Hepatocyte (in vitro differentiated cells): ENCODE results near the gene SMIM5.

ENCODE experiments used
- EZH2 ChIP-seq: fragments of 200-600 bp; sonication (generic); IDR thresholded peaks from 2 replicates; pipeline ENCODE4 v1.6.1; 2016; ENCODE audit warnings: antibody characterized with exemption, mild to moderate bottlenecking, borderline replicate concordance
- TF ChIP-seq, protein P1 (sequence below): fragments of 200-600 bp; sonication (generic); IDR thresholded peaks from 2 replicates; pipeline ENCODE4 v1.5.1; 2016; ENCODE audit warnings: antibody characterized with exemption, mild to moderate bottlenecking; ENCODE audit not compliant: poor library complexity

DNA sequence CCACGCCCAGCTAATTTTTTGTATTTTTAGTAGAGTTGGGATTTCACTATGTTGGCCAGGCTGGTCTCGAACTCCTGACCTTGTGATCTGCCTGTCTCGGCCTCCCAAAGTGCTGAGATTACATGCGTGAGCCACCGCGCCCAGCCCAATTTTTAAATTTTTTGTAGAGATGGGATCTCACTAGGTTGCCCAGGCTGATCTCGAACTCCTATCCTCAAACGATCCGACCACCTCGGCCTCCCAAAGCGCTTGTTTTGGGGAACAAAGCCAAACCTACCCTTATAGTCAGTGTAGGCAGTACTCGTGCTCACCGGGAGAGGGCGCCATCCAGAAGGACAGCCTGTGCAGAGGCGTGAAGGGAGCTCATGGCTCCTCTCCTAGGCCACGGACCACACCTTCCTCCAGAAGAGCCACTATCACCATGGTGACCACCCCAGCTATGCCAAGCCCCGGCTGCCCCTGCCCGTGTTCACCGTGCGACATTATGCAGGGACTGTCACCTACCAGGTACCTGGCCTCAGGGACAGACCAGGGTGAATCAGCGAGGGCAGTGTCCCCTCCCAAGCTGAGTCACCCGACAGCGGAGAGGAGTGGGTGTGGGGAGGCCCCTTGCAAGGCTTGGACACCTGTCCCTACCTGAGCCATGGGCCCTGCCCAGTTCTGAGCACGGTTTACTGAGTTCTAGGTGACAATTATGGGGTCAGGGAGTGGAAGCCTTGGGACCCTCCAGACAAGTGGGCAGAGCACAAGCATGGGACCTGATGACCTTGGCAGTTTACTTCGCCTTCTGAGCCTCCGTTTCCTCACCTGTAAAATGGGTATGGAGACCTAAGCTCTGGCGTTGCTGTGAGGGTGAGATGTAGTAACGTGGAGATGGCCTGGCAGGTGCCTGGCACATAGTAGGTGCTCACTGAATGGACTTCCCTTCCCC is 31.9 kb upstream of the SMIM5 start:
- TF ChIP-seq, protein P1, sequence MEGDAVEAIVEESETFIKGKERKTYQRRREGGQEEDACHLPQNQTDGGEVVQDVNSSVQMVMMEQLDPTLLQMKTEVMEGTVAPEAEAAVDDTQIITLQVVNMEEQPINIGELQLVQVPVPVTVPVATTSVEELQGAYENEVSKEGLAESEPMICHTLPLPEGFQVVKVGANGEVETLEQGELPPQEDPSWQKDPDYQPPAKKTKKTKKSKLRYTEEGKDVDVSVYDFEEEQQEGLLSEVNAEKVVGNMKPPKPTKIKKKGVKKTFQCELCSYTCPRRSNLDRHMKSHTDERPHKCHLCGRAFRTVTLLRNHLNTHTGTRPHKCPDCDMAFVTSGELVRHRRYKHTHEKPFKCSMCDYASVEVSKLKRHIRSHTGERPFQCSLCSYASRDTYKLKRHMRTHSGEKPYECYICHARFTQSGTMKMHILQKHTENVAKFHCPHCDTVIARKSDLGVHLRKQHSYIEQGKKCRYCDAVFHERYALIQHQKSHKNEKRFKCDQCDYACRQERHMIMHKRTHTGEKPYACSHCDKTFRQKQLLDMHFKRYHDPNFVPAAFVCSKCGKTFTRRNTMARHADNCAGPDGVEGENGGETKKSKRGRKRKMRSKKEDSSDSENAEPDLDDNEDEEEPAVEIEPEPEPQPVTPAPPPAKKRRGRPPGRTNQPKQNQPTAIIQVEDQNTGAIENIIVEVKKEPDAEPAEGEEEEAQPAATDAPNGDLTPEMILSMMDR: peak; percentile 62
- no peak for TF ChIP-seq EZH2
